GM19328 (cell line): ENCODE data around the gene ZDHHC6.
A peak's percentile ranks its signal among the peaks of the same experiment; 100 is the strongest.
"Not testable (repeated sequence)": the region's sequence is repeated elsewhere in the genome, so short reads cannot be mapped to it uniquely, and the experiment has no call there.

Source experiments
- ATAC-seq: cut with Tn5 transposase; IDR thresholded peaks from one replicate; pipeline ENCODE4 v1.9.1; 2021; ENCODE audit warnings: mild to moderate bottlenecking, moderate library complexity; ENCODE audit not compliant: unreplicated experiment

ZDHHC6 gene

GRCh38 chr10:112393341-112393740 is 53.4 kb downstream of the ZDHHC6 start:
- ATAC-seq: no peak

GRCh38 chr10:112390125-112390703 is 56.5 kb downstream of the ZDHHC6 start:
- ATAC-seq: no peak

- ATAC-seq: peak; percentile 57
These were observed 57.4 kb downstream of the ZDHHC6 start for GRCh38 chr10:112389271-112389822.

- no peak for ATAC-seq
These were observed 58.2 kb downstream of the ZDHHC6 start for GRCh38 chr10:112388548-112388947.

- ATAC-seq: not testable (repeated sequence)
These were observed 58.7 kb downstream of the ZDHHC6 start for GRCh38 chr10:112388056-112388455.

GRCh38 chr10:112385201-112385600 is 61.5 kb downstream of the ZDHHC6 start:
- ATAC-seq: no peak

GRCh38 chr10:112384141-112384540 is 62.6 kb downstream of the ZDHHC6 start:
- ATAC-seq: no peak

- no peak for ATAC-seq
These were observed 63.4 kb downstream of the ZDHHC6 start for GRCh38 chr10:112383325-112383724.

- ATAC-seq: no peak
These were observed 64.0 kb downstream of the ZDHHC6 start for GRCh38 chr10:112382515-112383235.
